HG02973 (cell line): ENCODE measurements around the gene PGM2.

Experiments used
- ATAC-seq: cut with Tn5 transposase; IDR thresholded peaks from one replicate; pipeline ENCODE4 v1.9.1; 2021; ENCODE audit warnings: moderate library complexity; ENCODE audit not compliant: unreplicated experiment

PGM2 gene

DNA sequence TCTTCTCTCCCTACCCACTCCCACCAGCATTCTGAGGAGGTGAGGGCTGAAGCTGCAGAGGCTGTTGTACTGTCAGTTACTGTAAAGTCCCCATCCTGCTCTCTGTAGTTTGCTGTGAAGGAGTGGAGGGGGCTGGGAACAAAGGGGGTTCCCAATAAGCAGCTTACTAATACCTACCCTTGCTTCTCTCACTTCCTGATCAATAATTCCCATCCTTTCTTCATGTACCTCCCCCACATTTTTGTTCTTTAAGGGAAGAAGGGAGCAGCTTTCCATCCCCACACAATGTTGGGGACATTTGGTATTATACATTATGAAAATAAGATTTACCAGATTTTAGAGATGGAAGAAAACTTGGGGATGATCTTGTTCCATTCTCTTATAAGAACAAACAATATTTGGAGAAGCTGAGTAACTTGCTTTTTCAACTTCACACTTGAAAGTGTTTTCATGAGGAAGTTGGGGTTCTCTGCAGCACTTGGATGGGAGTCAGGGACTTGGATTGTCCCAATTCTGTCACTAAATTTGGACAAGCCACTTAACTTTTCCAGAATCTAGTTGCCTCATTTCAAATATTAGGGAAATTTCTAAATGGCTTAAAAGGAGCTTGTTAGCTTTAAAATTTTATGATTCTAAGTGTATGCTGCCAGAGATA is 69.8 kb downstream of the PGM2 start:
- ATAC-seq, result no peak

DNA sequence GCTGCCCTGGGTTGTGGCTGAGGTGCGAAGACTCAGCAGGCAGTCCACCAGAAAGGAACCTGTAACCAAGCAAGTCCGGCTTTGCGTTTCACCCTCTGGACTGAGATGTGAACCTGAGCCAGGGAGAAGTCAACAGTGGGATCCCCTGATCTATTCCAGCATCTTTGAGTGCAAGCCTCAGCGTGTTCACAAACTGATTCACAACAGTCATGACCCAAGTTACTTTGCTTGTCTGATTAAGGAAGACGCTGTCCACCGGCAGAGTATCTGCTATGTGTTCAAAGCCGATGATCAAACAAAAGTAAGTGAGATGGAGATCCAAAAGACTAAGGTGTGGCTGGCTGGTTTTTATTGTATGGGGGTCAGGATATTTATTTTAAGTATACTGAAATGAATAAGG is 75.7 kb downstream of the PGM2 start:
- no peak for ATAC-seq

DNA sequence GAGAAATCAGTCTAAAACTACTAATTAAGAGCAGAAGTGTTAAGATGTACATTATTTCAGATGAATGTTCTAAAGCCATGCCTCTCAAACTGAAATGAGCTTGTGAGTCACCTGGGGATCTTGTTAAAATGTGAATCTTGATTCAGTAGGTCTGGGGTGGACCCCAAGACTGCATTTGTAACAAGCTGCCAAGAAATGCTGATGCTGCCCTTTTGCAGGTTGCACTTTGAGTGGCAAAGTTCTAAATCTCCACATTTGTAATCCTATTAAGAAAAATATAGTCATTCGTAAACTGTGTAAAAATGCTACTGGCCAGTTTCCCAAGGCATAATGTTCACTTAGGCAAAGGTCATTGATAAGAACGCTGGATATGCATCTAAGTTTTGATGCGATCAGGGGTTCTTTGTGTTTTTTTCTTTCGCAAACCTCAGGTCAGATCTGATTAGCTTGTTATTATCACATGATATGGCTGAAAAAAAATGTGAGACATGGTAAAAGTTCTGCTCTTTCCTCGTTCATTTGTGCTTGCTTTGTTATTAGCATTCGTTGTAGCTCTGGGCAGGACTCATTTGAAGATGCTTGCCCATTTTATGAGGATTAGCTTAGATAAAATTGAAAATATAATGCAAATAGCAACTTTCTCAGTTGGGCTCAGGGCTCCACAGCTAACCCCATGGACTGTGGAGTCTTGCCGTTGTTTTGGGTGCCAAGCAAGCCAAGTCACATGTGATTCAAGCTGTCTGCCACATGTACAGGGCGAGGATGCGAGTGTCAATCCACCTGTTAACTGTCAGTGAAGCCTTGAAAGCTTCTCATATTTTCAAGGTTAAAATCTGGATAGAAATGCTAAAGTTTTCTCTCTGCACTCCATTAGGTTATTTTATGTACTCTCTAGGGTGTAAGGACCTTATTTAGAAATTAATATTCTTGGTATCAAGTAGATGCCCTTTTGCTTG is 76.5 kb downstream of the PGM2 start:
- no peak for ATAC-seq

DNA sequence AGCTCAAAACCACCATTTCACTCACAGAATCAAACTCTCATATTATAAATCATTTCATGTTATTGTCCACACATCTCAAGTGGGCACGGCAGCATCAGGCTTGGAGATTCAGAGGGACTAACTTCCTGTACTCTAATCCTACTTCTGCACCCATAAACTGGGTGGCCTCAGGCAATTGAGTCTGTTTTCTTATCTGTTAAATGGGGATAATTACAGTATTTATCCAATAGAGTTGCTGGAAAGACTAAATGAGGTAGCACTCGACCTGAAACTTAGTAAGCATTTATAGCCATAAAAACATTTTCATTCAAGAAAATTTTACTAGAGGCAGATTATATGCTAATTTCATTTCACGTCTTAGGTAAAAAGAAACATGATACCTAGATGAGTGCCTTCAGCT is 77.4 kb downstream of the PGM2 start:
- no peak for ATAC-seq

DNA sequence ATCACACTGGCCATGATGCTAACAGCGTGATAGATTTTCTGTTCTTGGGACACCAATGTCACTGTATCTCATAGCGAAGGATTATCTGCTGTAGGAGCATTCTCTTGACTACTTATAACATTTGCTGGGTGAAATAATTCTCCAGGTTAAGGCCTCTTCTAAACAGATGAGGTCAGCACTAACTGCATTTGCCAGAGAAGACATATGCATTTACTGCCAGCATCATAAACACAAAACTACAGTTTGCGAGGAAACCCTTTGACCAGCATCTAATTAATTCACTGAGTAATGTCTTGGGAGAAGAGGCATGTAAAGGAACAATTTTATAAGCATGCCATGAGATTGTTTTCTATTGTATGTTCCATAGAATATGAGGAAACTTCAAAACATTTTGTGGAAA is 78.3 kb downstream of the PGM2 start:
- no peak for ATAC-seq

DNA sequence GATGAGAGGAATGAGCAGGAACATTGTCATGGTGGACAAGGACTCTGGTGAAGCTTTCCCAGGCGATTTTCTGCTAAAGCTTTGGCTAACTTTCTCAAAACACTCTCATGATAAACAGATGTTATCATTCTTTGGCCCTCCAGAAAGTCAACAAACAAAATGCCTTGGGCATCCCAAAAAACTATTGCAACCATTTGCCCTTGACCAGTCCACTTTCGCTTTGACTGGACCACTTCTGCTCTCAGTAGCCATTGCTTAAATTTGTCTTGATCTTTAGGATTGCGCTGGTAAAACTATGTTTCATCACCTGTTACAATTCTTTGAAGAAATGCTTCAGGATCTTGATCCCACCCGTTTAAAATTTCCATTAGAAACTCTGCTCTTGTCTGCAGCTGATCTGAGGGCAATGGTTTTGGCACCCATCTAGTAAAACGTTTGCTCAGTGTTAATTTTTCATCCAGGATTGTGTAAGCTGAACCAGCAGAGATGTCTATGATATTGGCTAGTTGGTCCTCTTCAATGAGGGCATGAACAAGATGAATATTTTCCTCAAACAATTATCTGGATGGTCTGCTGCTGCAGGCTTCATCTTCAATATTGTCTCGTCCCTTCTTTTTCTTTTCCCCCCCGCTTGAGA is 79.2 kb downstream of the PGM2 start:
- ATAC-seq, result no peak

DNA sequence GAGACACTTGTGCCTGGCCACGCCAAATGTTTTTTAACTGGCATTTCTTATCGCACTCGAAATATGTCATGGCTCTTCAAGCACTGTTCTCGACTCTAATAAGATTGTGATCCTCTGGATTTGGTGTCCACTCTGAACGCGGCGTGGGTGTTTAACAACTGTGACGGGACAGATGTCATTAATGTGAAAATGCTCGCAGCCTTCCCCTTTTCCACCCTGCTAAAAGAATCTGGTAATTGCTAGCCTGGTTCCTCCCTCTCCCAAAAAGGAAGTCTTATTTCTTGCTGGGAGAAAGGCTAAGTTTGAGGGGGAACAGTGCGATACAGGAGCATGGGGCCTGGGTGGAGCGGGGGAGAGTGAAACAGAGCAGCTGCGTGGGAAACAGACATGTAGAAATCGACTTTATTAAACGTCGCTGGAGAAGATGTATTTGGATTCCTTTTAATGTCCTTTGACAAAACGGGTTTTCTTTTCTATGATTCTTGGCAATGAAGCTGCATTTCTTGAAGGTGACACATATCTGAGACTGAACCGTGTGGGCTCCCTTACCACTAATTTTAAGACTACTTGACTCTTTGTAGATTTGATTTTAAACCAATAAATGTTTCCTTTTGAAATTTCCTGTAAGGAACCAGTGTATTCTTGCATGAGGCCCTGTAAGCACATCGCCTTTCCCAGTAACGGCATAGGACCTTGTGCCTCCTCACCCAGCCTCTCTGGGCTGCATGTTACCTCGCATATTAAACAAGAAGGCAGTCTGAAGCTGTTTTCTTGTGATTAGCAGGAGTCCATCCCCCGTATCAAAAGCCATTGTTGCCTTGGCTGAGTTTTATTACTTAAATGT is 82.2 kb downstream of the PGM2 start:
- ATAC-seq, result no peak

DNA sequence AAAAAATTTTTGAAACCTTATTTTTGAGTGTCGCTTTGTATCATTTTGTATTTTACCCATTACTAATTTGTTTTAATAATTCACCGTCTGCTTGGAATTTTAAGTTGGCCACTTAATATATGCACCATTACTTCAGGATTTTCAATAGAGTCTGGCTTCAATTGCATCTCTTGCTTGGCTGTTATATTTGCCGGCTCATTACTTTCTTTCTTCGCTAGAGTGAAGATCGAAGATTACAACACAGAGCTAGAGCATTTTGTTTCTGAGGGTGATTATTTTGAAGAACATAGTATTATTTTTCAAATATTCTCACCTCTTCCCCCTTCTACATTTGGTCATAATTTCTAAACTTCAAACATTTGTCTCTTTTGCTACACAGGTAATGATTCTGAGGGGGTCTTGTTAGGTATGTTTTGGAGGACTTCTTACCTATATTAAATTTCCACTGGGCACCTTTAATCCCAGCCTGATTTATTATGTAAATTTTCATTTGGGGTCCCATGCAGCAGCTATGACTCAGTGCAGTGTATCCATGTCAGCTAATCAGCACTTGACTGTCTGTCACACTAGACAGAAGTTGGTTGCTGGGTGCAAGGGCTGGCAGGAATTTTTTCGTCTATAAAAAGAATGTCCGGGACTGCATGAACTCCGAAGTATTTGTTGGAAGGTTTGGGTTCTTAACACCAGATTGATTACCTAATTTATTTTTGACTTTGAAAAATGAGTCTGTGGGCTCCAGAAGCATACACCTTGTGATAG is 83.0 kb downstream of the PGM2 start:
- ATAC-seq, result no peak

DNA sequence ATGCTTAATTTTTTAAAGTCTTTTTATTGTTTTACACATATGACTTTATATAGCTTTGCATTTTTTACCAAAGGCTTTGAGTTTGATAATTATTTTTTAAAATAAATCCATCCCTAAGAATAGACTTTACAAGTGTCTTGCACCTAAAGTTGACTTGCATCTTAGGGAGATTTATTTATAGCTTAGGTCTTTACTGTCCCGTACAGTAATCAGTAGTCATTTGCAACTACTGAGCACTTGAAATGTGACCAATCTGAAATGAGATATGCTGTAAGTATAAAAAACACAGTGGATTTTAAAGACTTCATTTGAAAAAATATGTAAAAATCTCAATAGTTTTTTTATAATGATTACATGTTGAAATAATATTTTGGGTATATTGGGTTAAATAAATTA is 83.6 kb downstream of the PGM2 start:
- ATAC-seq, result no peak
